ENCODE results near the gene TMEM81. TPM values are rescaled to one million over a fixed set of nuclear protein-coding genes. Genes with fewer than 3 reads are reported as not detected.

Gene TMEM81
- total RNA-seq, 1 donor from 2014 or later: 5.4 TPM

DNA sequence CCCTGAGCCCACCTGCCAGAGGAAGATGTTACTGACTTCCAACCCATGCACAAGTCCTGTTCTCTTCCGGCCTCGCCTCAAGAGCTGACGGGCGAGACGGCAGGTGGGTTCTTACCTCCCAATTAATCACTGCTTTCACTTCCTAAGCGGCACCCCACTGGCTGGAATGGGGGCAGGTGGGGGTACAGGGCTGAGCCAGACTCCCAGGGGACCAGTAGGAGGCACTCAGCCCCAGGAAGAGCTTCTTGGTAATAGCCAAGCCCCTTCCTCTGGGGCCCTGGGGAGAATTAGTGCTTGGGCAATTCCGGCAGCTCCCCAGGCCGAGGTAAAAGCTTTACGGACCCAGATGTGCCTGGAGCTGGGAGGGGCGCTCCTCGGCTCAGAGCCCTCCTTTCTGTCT lies 31.6 kb downstream of the TMEM81 start:
- Mint-ChIP-seq H3K4me3 (no peak overlapping the region), H3K4me1 (peaks cover 25% of the 10 kb centered on the region), H3K27me3 (ENCODE audit: low read depth) (no peaks in the 10 kb centered on the region), H3K36me3 (ENCODE audit: low read depth) (no peaks in the 10 kb centered on the region), H3K9me3 (no peaks in the 10 kb centered on the region), H3K27ac (ENCODE audit: unreplicated experiment) (no peak overlapping the region)
- DNase-seq (ENCODE audit: low read depth, low spot score): no peak
- TF ChIP-seq, protein P1, sequence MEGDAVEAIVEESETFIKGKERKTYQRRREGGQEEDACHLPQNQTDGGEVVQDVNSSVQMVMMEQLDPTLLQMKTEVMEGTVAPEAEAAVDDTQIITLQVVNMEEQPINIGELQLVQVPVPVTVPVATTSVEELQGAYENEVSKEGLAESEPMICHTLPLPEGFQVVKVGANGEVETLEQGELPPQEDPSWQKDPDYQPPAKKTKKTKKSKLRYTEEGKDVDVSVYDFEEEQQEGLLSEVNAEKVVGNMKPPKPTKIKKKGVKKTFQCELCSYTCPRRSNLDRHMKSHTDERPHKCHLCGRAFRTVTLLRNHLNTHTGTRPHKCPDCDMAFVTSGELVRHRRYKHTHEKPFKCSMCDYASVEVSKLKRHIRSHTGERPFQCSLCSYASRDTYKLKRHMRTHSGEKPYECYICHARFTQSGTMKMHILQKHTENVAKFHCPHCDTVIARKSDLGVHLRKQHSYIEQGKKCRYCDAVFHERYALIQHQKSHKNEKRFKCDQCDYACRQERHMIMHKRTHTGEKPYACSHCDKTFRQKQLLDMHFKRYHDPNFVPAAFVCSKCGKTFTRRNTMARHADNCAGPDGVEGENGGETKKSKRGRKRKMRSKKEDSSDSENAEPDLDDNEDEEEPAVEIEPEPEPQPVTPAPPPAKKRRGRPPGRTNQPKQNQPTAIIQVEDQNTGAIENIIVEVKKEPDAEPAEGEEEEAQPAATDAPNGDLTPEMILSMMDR (conservative IDR thresholded peaks at IDR 0.05): no peak

DNA sequence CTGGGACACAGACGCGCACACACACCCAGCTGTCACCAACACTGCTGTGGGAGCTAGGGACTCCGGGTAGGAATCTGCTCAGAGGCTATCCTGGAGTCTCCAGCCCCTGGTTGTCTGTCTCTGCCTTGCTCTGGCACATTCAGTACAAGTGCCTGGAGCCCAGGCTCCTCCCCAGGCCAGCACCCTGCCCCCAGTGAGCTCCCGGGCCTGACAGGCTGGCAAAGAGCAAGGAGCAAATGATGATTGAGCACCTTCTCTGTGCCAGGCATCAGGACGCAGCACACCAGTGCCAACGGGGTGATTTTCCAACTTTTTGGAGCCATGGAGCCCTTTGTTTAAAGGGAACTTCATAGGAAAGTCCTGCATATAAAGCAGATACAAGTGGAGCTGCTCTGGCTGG lies 34.8 kb downstream of the TMEM81 start:
- TF ChIP-seq, protein P1 (conservative IDR thresholded peaks at IDR 0.05): no peak
- Mint-ChIP-seq H3K27me3 (ENCODE audit: low read depth) (peaks cover 27% of the 10 kb centered on the region), H3K4me3 (no peak overlapping the region), H3K4me1 (peaks cover 42% of the 10 kb centered on the region), H3K36me3 (ENCODE audit: low read depth) (no peaks in the 10 kb centered on the region), H3K27ac (ENCODE audit: unreplicated experiment) (no peak overlapping the region), H3K9me3 (no peaks in the 10 kb centered on the region)
- no peak for DNase-seq (ENCODE audit: low read depth, low spot score)

DNA sequence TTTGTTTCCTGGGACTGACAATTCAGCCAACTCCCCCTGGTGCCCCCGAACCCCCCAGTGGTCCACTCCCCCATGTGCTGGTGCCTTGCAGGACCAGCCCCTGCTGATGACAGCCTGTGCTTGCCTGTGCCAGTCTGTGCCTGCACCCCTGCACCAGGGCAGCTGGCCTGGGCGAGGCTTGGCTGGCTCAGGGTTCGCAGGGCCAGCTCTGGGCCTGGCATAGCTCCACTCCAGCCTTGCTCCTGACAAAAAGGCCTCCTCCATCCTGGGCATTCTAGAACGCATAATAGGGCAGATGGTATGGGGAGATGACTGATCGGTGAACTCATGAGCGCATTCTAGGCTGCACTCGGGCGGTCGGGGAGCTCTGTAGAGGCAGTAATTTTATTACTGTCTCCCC lies 35.9 kb downstream of the TMEM81 start:
- Mint-ChIP-seq H3K4me1 (peaks cover 33% of the 10 kb centered on the region), H3K9me3 (no peaks in the 10 kb centered on the region), H3K4me3 (no peak overlapping the region), H3K27me3 (ENCODE audit: low read depth) (peaks cover 37% of the 10 kb centered on the region), H3K27ac (ENCODE audit: unreplicated experiment) (no peak overlapping the region), H3K36me3 (ENCODE audit: low read depth) (no peaks in the 10 kb centered on the region)
- TF ChIP-seq, protein P1 (conservative IDR thresholded peaks at IDR 0.05): no peak
- DNase-seq (ENCODE audit: low read depth, low spot score): no peak

DNA sequence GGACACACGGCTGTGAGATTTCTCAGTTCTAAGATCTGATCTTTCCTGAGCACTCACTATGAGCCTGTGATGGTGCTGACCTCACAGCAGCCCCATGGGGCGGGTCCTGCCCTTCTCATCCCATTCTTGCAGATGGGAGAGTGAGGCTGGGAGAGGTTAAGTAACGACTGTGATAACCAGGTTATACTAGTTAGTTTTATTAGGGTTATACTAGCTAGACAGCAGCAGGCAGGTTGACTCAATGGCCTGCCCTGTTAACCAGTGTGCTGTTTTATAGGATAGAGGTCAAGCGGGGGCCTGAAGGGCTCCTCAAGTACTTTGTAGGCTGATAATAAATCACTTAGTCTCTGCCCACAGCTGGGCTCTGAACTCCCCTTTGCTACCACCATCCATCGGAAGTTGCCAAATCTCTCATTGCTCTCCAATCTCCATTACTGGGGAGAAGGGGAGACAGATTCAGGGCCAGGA lies 36.5 kb downstream of the TMEM81 start:
- TF ChIP-seq, protein P1 (conservative IDR thresholded peaks at IDR 0.05): no peak
- no peaks in the 10 kb centered on the region for H3K36me3 Mint-ChIP-seq (ENCODE audit: low read depth)
- no peak overlapping the region for H3K4me3 Mint-ChIP-seq
- no peak overlapping the region for H3K27ac Mint-ChIP-seq (ENCODE audit: unreplicated experiment)
- DNase-seq (ENCODE audit: low read depth, low spot score): no peak
- no peaks in the 10 kb centered on the region for H3K9me3 Mint-ChIP-seq
- peaks cover 31% of the 10 kb centered on the region for H3K4me1 Mint-ChIP-seq
- H3K27me3 Mint-ChIP-seq (ENCODE audit: low read depth): peaks cover 39% of the 10 kb centered on the region

DNA sequence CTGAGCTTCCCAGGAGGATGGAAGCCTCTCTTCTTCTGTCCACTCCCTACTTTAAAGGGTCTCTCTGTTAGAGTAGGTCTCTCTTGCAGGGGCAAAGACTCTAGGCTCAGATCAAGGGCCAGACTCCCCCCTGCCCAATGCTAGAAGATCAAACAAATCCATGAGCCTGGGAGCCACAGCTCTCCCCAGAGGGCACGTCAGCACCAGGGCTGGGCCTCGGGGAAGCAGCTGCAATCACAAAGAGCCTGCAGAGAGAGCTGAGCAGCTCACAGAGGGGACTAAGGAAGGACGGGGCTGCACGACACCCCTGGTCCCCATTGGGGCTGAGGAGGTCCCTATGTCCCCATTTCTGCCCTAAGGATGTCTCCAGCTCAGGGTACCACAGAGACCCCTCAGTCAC lies 37.4 kb downstream of the TMEM81 start:
- Mint-ChIP-seq H3K36me3 (ENCODE audit: low read depth) (no peaks in the 10 kb centered on the region), H3K9me3 (no peaks in the 10 kb centered on the region), H3K4me3 (peak overlapping the region; percentile 73), H3K4me1 (peaks cover 31% of the 10 kb centered on the region), H3K27ac (ENCODE audit: unreplicated experiment) (peak overlapping the region; percentile 82), H3K27me3 (ENCODE audit: low read depth) (peaks cover 48% of the 10 kb centered on the region)
- peak; percentile 19 for DNase-seq (ENCODE audit: low read depth, low spot score)
- TF ChIP-seq, protein P1 (conservative IDR thresholded peaks at IDR 0.05): no peak

DNA sequence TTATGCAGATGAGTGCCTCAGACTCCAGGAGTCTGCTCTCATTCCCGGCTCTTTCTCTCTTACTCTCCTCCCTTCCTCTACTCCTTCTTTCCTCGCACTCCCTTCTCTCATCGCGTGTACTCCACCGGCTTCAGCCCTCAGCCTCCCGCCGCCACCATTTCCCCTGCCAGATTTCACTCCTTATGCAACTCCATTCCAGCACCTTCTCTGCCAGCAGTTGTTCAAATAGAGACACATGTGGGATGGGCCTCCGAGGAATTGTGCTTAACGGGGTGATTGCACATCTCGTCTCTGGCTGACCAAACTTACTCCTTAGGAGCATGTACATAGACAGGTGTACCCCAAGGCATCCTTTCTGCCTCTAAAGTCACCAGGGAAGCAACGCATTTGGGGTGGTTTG lies 39.1 kb downstream of the TMEM81 start:
- H3K36me3 Mint-ChIP-seq (ENCODE audit: low read depth): no peaks in the 10 kb centered on the region
- H3K9me3 Mint-ChIP-seq: no peaks in the 10 kb centered on the region
- H3K27me3 Mint-ChIP-seq (ENCODE audit: low read depth): peaks cover 63% of the 10 kb centered on the region

More for the DNA sequence above, 39.1 kb downstream of the TMEM81 start:
- H3K4me3 Mint-ChIP-seq: no peak overlapping the region
- H3K4me1 Mint-ChIP-seq: peaks cover 31% of the 10 kb centered on the region
- H3K27ac Mint-ChIP-seq (ENCODE audit: unreplicated experiment): no peak overlapping the region
- TF ChIP-seq, protein P1 (conservative IDR thresholded peaks at IDR 0.05): no peak
- DNase-seq (ENCODE audit: low read depth, low spot score): no peak

Data from neural crest cell (in vitro differentiated cells).